Lung (tissue), 12 donors: ENCODE data around the gene TMEM272. TPM values are rescaled to one million over a fixed set of nuclear protein-coding genes. Genes with fewer than 3 reads are reported as not detected.
A peak's percentile ranks its signal among the peaks of the same experiment; 100 is the strongest.

ENCODE experiments used
- ATAC-seq: fragments of 200-7000 bp; cut with Tn5 transposase; one replicate; pipeline ENCODE4 v1.9.1; 2020; ENCODE audit warnings: moderate number of reproducible peaks; ENCODE audit not compliant: insufficient read depth, low FRiP score
- DNase-seq, 3 donors: peaks; one replicate each; pipeline ENCODE4 v3.0.0-alpha.2; 2013 to 2017
- H3K27ac ChIP-seq, 2 donors: one replicate each; pipeline ENCODE4 v1.5.1; 2013; ENCODE audit warnings: mild to moderate bottlenecking in 2 of 2, moderate library complexity in 2 of 2, control low read depth in 1 of 2, inconsistent platforms in 1 of 2, low read depth in 1 of 2, low read length in 1 of 2
- H3K27me3 ChIP-seq, 3 donors: one replicate each; pipeline ENCODE4 v1.5.1; 2013; ENCODE audit warnings: low read length in 2 of 3; ENCODE audit not compliant: control insufficient read depth in 3 of 3, insufficient read depth in 3 of 3
- H3K36me3 ChIP-seq, 4 donors: one replicate each; pipeline ENCODE4 v1.5.1; 2013; ENCODE audit warnings: low read length in 4 of 4, mild to moderate bottlenecking in 1 of 4, moderate library complexity in 1 of 4; ENCODE audit not compliant: control insufficient read depth in 4 of 4, insufficient read depth in 4 of 4
- H3K4me1 ChIP-seq, 5 donors: one replicate each; pipeline ENCODE4 v1.5.1; 2013; ENCODE audit warnings: low read length in 5 of 5, mild to moderate bottlenecking in 2 of 5, moderate library complexity in 1 of 5; ENCODE audit not compliant: control insufficient read depth in 5 of 5, insufficient read depth in 5 of 5
- H3K4me3 ChIP-seq: one replicate; pipeline ENCODE4 v1.5.1; 2013; ENCODE audit warnings: mild to moderate bottlenecking, control low read depth, moderate library complexity
- H3K9ac ChIP-seq, 2 donors: one replicate each; pipeline ENCODE4 v1.5.1; 2013; ENCODE audit warnings: low read length in 2 of 2, control low read depth in 1 of 2; ENCODE audit not compliant: insufficient read depth in 1 of 2
- H3K9me3 ChIP-seq, 4 donors: one replicate each; pipeline ENCODE4 v1.5.1; 2013; ENCODE audit warnings: low read length in 3 of 4, mild to moderate bottlenecking in 1 of 4, moderate library complexity in 1 of 4; ENCODE audit not compliant: control insufficient read depth in 4 of 4, insufficient read depth in 3 of 4
- CTCF ChIP-seq: IDR thresholded peaks from 2 replicates; pipeline ENCODE4 v1.5.1; 2012; ENCODE audit warnings: mild to moderate bottlenecking; ENCODE audit errors: control extremely low read depth, extremely low read depth
- WGBS, 2 donors: extraction: QIAGEN DNeasy Blood & Tissue Kit; methylation state at CpG; one replicate each; pipeline ENCODE4 v1.1.7; 2013; 5-methylcytosine and 5-hydroxymethylcytosine counted together
- polyA plus RNA-seq, 2 donors: library from polyadenylated mRNA; stranded (reverse); fragments of 200-250 nt; gene quantifications; one replicate each; pipeline ENCODE4 v1.2.1, GENCODE V29; 2013
- total RNA-seq, 2 donors: library from RNA; depleted of rRNA in 1 of 2; stranded (reverse); fragments of >200 nt in 1 of 2; gene quantifications; one replicate each; pipeline ENCODE4 v1.2.1, GENCODE V29; 2014 to 2021
- donor health status: control.
- donor health status: control.
- donor health status: Bipolar disorder and iron deficiency.
- donor health status: healthy.
- donor health status: DM: yes; HTN: yes; CAD: no.

TMEM272 gene
- total and polyA plus RNA-seq, 4 donors = 0.08 to 0.55 (median 0.09) TPM

- Histone ChIP-seq H3K36me3 (no peaks in the 10 kb centered on the region), H3K4me1 (peaks cover 0 to 23% (median 6%) of the 10 kb centered on the region in 5 donors), H3K27ac (no peak overlapping the region), H3K9ac (no peak overlapping the region), H3K9me3 (no peaks in the 10 kb centered on the region), H3K27me3 (no peaks in the 10 kb centered on the region), H3K4me3 (no peak overlapping the region)
- DNase-seq = no peak
- TF ChIP-seq CTCF = no peak
- ATAC-seq = no peak
- 69 to 81% methylated on average over 8 of the region's 8 CpGs for whole genome bisulfite sequencing, 2 donors
Measured at GRCh38 chr13:51828730-51829567, 16.0 kb downstream of the TMEM272 start.

GRCh38 chr13:51827254-51827653, 17.7 kb downstream of the TMEM272 start:
- no peak overlapping the region for H3K27ac ChIP-seq
- WGBS, 2 donors = 17 to 66% methylated on average over 4 of the region's 4 CpGs
- H3K27me3 ChIP-seq = no peaks in the 10 kb centered on the region
- no peak overlapping the region for H3K9ac ChIP-seq
- peaks cover 0 to 23% (median 6%) of the 10 kb centered on the region in 5 donors for H3K4me1 ChIP-seq
- ATAC-seq (no peak), DNase-seq (no peak)
- no peaks in the 10 kb centered on the region for H3K9me3 ChIP-seq
- H3K36me3 ChIP-seq = no peaks in the 10 kb centered on the region
- no peak overlapping the region for H3K4me3 ChIP-seq
- no peak for TF ChIP-seq CTCF

- Histone ChIP-seq H3K27me3 (no peaks in the 10 kb centered on the region), H3K4me1 (peaks cover 0 to 23% (median 6%) of the 10 kb centered on the region in 5 donors), H3K36me3 (no peaks in the 10 kb centered on the region), H3K9me3 (no peaks in the 10 kb centered on the region), H3K27ac (peak overlapping the region in 1 of 2 donors; percentile 33), H3K9ac (no peak overlapping the region), H3K4me3 (no peak overlapping the region)
- ATAC-seq (no peak), DNase-seq (peak; percentile 50 to 76 (median 57))
- TF ChIP-seq CTCF = no peak
- WGBS, 2 donors = 27 to 48% methylated on average over 7 of the region's 7 CpGs
Measured at GRCh38 chr13:51826606-51827005, 18.4 kb downstream of the TMEM272 start.
